GM23338 (cell line): ENCODE results near the gene JAM3. TPM values are rescaled to one million over a fixed set of nuclear protein-coding genes. Genes with fewer than 3 reads are reported as not detected.

ENCODE experiments used
- ATAC-seq: fragments of 200-7000 bp; cut with Tn5 transposase; 3 replicates; pipeline ENCODE4 v1.9.1; 2020
- DNase-seq: peaks from one replicate; pipeline ENCODE4 v3.0.0-alpha.2; 2015; ENCODE audit warnings: low spot score
- H2AFZ ChIP-seq: fragments of 200-600 bp; sonication (generic); 2 replicates; pipeline ENCODE4 v1.8.0; 2016; ENCODE audit warnings: antibody characterized with exemption, mild to moderate bottlenecking, moderate library complexity
- H3F3A ChIP-seq: fragments of 200-600 bp; sonication (generic); replicated peaks from 2 replicates; pipeline ENCODE4 v1.8.0; 2017; ENCODE audit warnings: antibody characterized with exemption, mixed run types, low read depth
- H3K27ac ChIP-seq: fragments of 200-600 bp; sonication (generic); 2 replicates; pipeline ENCODE4 v1.6.1; 2016; ENCODE audit warnings: low read depth
- H3K27me3 ChIP-seq: fragments of 200-600 bp; sonication (generic); 2 replicates; pipeline ENCODE4 v1.8.0; 2016; ENCODE audit warnings: mild to moderate bottlenecking, mixed run types, moderate library complexity; ENCODE audit not compliant: insufficient read depth
- H3K36me3 ChIP-seq: fragments of 200-600 bp; sonication (generic); 2 replicates; pipeline ENCODE4 v1.8.0; 2016; ENCODE audit warnings: mild to moderate bottlenecking; ENCODE audit not compliant: insufficient read depth
- H3K4me1 ChIP-seq: fragments of 200-600 bp; sonication (generic); 2 replicates; pipeline ENCODE4 v1.8.0; 2016; ENCODE audit warnings: mild to moderate bottlenecking, moderate library complexity; ENCODE audit not compliant: insufficient read depth
- H3K4me2 ChIP-seq: fragments of 200-600 bp; sonication (generic); 2 replicates; pipeline ENCODE4 v1.7.1; 2017; ENCODE audit warnings: mixed run types
- H3K4me3 ChIP-seq: fragments of 200-600 bp; sonication (generic); 2 replicates; pipeline ENCODE4 v1.6.1; 2016; ENCODE audit warnings: mixed run types
- H3K79me2 ChIP-seq: fragments of 200-600 bp; sonication (generic); replicated peaks from 2 replicates; pipeline ENCODE4 v1.8.0; 2017; ENCODE audit warnings: mild to moderate bottlenecking; ENCODE audit not compliant: insufficient read depth
- H3K9me2 ChIP-seq: fragments of 200-600 bp; sonication (generic); 2 replicates; pipeline ENCODE4 v1.8.0; 2017; ENCODE audit not compliant: insufficient read depth
- H4K20me1 ChIP-seq: fragments of 200-600 bp; sonication (generic); replicated peaks from 2 replicates; pipeline ENCODE4 v1.8.0; 2017; ENCODE audit warnings: mild to moderate bottlenecking; ENCODE audit not compliant: insufficient read depth
- H3K27ac Mint-ChIP-seq: 2 replicates; pipeline ENCODE4 v1.8.0; 2020; ENCODE audit warnings: inconsistent platforms, mild to moderate bottlenecking, moderate library complexity, mixed read lengths
- H3K27me3 Mint-ChIP-seq: 3 replicates; pipeline ENCODE4 v1.8.0; 2022; ENCODE audit warnings: low read depth, mild to moderate bottlenecking, moderate library complexity, mixed read lengths, inconsistent platforms; ENCODE audit not compliant: insufficient read depth, poor library complexity
- H3K36me3 Mint-ChIP-seq: 3 replicates; pipeline ENCODE4 v1.8.0; 2021; ENCODE audit warnings: low read depth, mild to moderate bottlenecking, inconsistent platforms, moderate library complexity, mixed read lengths
- H3K4me1 Mint-ChIP-seq: 3 replicates; pipeline ENCODE4 v1.8.0; 2020; ENCODE audit warnings: mild to moderate bottlenecking, inconsistent platforms, mixed read lengths
- H3K4me3 Mint-ChIP-seq: 3 replicates; pipeline ENCODE4 v1.8.0; 2021; ENCODE audit warnings: moderate library complexity, mild to moderate bottlenecking, inconsistent platforms, mixed read lengths
- H3K9me3 Mint-ChIP-seq: 3 replicates; pipeline ENCODE4 v1.8.0; 2020; ENCODE audit warnings: moderate library complexity, mild to moderate bottlenecking, inconsistent platforms, mixed read lengths
- CREB1 ChIP-seq: fragments of 250-450 bp; sonication (Bioruptor Pico); IDR thresholded peaks from 2 replicates; pipeline ENCODE4 v1.5.0; 2020; ENCODE audit warnings: low read depth, mild to moderate bottlenecking, moderate library complexity
- CTCF ChIP-seq, 2 experiments: fragments of 200-600 bp in 1 of 2; sonication (generic) in 1 of 2; conservative IDR thresholded peaks; 2 replicates each; pipeline versions ENCODE4 v1.5.1 to v1.6.1; 2016 to 2017; ENCODE audit warnings: antibody characterized with exemption in 2 of 2, low read depth in 2 of 2, mild to moderate bottlenecking in 2 of 2, moderate library complexity in 1 of 2
- ETS1 ChIP-seq: IDR thresholded peaks from 2 replicates; pipeline ENCODE4 v1.6.1; 2016; ENCODE audit warnings: antibody characterized with exemption
- EZH2 ChIP-seq: fragments of 200-600 bp; sonication (generic); IDR thresholded peaks from one replicate; pipeline ENCODE4 v1.8.0; 2017; ENCODE audit warnings: antibody characterized with exemption, mild to moderate bottlenecking, low read depth; ENCODE audit not compliant: unreplicated experiment
- EZH2phosphoT487 ChIP-seq: fragments of 200-600 bp; sonication (generic); IDR thresholded peaks from one replicate; pipeline ENCODE4 v1.8.1; 2018; ENCODE audit warnings: antibody characterized with exemption; ENCODE audit not compliant: unreplicated experiment
- JUNB ChIP-seq: IDR thresholded peaks from one replicate; pipeline ENCODE4 v1.6.1; 2016; ENCODE audit warnings: antibody characterized with exemption; ENCODE audit not compliant: unreplicated experiment
- POLR2AphosphoS5 ChIP-seq: IDR thresholded peaks from 2 replicates; pipeline ENCODE4 v1.6.1; 2016; ENCODE audit warnings: antibody characterized with exemption, low read depth
- STAT1 ChIP-seq: IDR thresholded peaks from one replicate; pipeline ENCODE4 v1.6.1; 2016; ENCODE audit warnings: antibody characterized with exemption; ENCODE audit not compliant: unreplicated experiment
- ZNF114 ChIP-seq: fragments of 250-450 bp; sonication (Bioruptor Pico); IDR thresholded peaks from 2 replicates; pipeline ENCODE4 v1.5.0; 2020; ENCODE audit warnings: mild to moderate bottlenecking, moderate library complexity
- ZNF331 ChIP-seq: fragments of 250-450 bp; sonication (Bioruptor Pico); IDR thresholded peaks from 2 replicates; pipeline ENCODE4 v1.5.0; 2020; ENCODE audit warnings: low read depth, mild to moderate bottlenecking, moderate library complexity
- ZNF462 ChIP-seq: fragments of 250-450 bp; sonication (Bioruptor Pico); IDR thresholded peaks from 2 replicates; pipeline ENCODE4 v1.5.0; 2020; ENCODE audit warnings: mild to moderate bottlenecking, moderate library complexity
- polyA plus RNA-seq: library from polyadenylated mRNA; unstranded; fragments of >200 nt; fragmentation: Nextera tagmentation; extraction: Ambion mirVana; gene quantifications from 2 replicates; pipeline ENCODE4 v1.2.1, GENCODE V29; 2016
- total RNA-seq: library from RNA; depleted of rRNA; stranded (reverse); fragments of >200 nt; shearing (Covaris generic); gene quantifications from 2 replicates; pipeline ENCODE4 v1.2.3, GENCODE V29; 2014

Gene JAM3
- total and polyA plus RNA-seq, 2 experiments from 2014 or later = 14.1 to 41.5 TPM

- no peak for TF ChIP-seq ZNF462 (CRISPR knock-in tag)
- TF ChIP-seq EZH2 = no peak
Measured at GRCh38 chr11:134120921-134121526, 52.2 kb downstream of the JAM3 start (continued).

GRCh38 chr11:134124660-134125451 lies 56.0 kb downstream of the JAM3 start:
- Histone ChIP-seq H3K4me2 (peak overlapping the region; percentile 82), H3K4me1 (peaks cover 29% of the 10 kb centered on the region), H3K79me2 (0 out of 2 replicates have a peak, but pooled peaks cover 6% of the 10 kb centered on the region), H2AFZ (no peak overlapping the region), H3K27me3 (peaks cover 15% of the 10 kb centered on the region; the same call in 1 of the 2 replicates), H3F3A (peaks cover 7% of the 10 kb centered on the region; the same call in 1 of the 2 replicates), H3K36me3 (no peaks in the 10 kb centered on the region), H3K27ac (no peak overlapping the region), H4K20me1 (peaks cover 8% of the 10 kb centered on the region), H3K4me3 (peak overlapping the region; percentile 53), H3K9me2 (no peaks in the 10 kb centered on the region)
- peak; percentile 92 for ATAC-seq
- H3K4me3 Mint-ChIP-seq = peak overlapping the region; percentile 73
- peak; percentile 81 for DNase-seq
- peaks cover 9% of the 10 kb centered on the region for H3K27me3 Mint-ChIP-seq
- no peak overlapping the region for H3K27ac Mint-ChIP-seq
- H3K36me3 Mint-ChIP-seq = no peaks in the 10 kb centered on the region
- H3K4me1 Mint-ChIP-seq = peaks cover 42% of the 10 kb centered on the region
- H3K9me3 Mint-ChIP-seq = no peaks in the 10 kb centered on the region
- TF ChIP-seq JUNB (no peak), ETS1 (no peak), ZNF114 (no peak), ZNF331 (CRISPR knock-in tag) (no peak), CTCF (conservative IDR thresholded peaks at IDR 0.05; ENCODE audit: low read depth in 2 of 2) (no peak), CREB1 (CRISPR knock-in tag) (no peak), EZH2phosphoT487 (no peak), STAT1 (no peak), POLR2AphosphoS5 (no peak)
